PFSK-1 (cell line): ENCODE results near the gene SSH3.

ENCODE experiments used
- FOXP2 ChIP-seq: optimal IDR thresholded peaks from 2 replicates; pipeline ENCODE3; 2011; ENCODE audit warnings: borderline replicate concordance, control low read depth, inconsistent platforms; ENCODE audit not compliant: insufficient read depth; ENCODE audit errors: extremely low read length, extremely low read depth
- POLR2AphosphoS5 ChIP-seq: IDR thresholded peaks from 2 replicates; pipeline ENCODE4 v1.6.1; 2012; ENCODE audit warnings: low read depth, mild to moderate bottlenecking, control low read depth, low read length, moderate library complexity
- REST ChIP-seq, 2 experiments: IDR thresholded peaks; 2 replicates each; pipeline versions ENCODE4 v1.6.1 to v1.8.0; 2011 to 2012; ENCODE audit warnings: low read depth in 2 of 2, low read length in 2 of 2, control low read depth in 1 of 2, inconsistent platforms in 1 of 2, mild to moderate bottlenecking in 1 of 2, moderate library complexity in 1 of 2; ENCODE audit not compliant: insufficient read depth in 1 of 2
- SIN3A ChIP-seq: IDR thresholded peaks from 2 replicates; pipeline ENCODE4 v1.6.1; 2012; ENCODE audit warnings: mild to moderate bottlenecking, low read length, moderate library complexity, borderline replicate concordance; ENCODE audit not compliant: insufficient read depth
- TAF1 ChIP-seq: IDR thresholded peaks from 2 replicates; pipeline ENCODE4 v1.6.1; 2012; ENCODE audit warnings: low read length, control low read depth, borderline replicate concordance; ENCODE audit not compliant: insufficient read depth

SSH3 gene

GRCh38 chr11:67306769-67307544 is 3.6 kb downstream of the SSH3 start:
- TF ChIP-seq POLR2AphosphoS5: no peak
- TF ChIP-seq SIN3A: no peak
- no peak for TF ChIP-seq REST (IDR thresholded peaks at IDR 0.05; ENCODE audit: insufficient read depth in 1 of 2, low read depth in 2 of 2, low read length in 2 of 2)
- TF ChIP-seq TAF1: no peak
- TF ChIP-seq FOXP2: no peak

- TF ChIP-seq SIN3A (no peak), TAF1 (no peak), POLR2AphosphoS5 (no peak), FOXP2 (no peak), REST (IDR thresholded peaks at IDR 0.05; ENCODE audit: insufficient read depth in 1 of 2, low read depth in 2 of 2, low read length in 2 of 2) (no peak)
These were observed 4.2 kb downstream of the SSH3 start for GRCh38 chr11:67307545-67308001.

DNA sequence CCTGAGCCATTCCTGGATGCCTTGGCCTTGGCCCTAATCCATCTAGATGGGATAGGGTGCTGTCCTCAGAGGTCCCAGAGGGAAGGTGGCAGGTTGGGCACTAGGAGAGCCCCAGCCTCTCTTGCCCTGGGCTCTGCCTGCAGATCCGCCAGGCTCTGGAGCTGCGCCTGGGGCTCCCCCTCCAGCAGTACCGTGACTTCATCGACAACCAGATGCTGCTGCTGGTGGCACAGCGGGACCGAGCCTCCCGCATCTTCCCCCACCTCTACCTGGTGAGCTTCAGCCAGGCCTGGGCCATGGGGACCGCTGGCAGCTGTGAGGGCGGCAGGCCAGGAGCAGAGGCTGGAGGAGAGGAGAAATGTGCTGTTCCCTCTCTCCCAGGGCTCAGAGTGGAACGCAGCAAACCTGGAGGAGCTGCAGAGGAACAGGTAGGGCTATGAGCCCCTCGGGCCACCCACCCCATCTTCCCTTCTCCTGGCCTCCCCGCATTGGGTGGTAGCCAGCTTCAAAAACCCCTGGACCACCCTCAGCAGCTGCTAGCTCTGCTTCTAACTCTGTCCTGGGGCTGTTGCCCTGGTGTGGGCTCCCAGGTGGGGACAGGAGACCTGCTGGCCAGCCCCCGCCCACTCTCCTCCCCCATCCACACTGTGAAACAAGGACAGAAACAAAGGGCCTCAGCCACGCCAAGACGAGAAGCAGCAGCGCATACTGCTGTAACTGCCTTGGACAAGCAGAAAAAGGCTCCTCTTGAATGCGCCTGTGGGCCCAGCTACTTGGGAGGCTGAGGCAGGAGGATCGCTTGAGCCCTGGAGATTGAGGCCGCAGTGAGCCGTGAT is 4.9 kb downstream of the SSH3 start:
- TF ChIP-seq POLR2AphosphoS5: no peak
- TF ChIP-seq TAF1: no peak
- no peak for TF ChIP-seq SIN3A
- TF ChIP-seq FOXP2: no peak
- no peak for TF ChIP-seq REST (IDR thresholded peaks at IDR 0.05; ENCODE audit: insufficient read depth in 1 of 2, low read depth in 2 of 2, low read length in 2 of 2)

GRCh38 chr11:67309166-67309565 is 5.8 kb downstream of the SSH3 start:
- TF ChIP-seq SIN3A (no peak), REST (IDR thresholded peaks at IDR 0.05; ENCODE audit: insufficient read depth in 1 of 2, low read depth in 2 of 2, low read length in 2 of 2) (no peak), POLR2AphosphoS5 (no peak), FOXP2 (no peak), TAF1 (no peak)
